MCF 10A (cell line): ENCODE measurements around the gene YBX1. TPM values are rescaled to one million over a fixed set of nuclear protein-coding genes. Genes with fewer than 3 reads are reported as not detected.

ENCODE experiments used
- BruUV-seq: library from RNA; stranded (reverse); fragments of 400-500 nt; replicated peaks from 2 replicates; lab custom pipeline; 2021; lab: Mats Ljungman, UMichigan
- CTCF ChIA-PET: fragments of 300-600 bp; sonication (Branson Sonifier 250); formaldehyde crosslinking; extraction: SDS; loops from one replicate; lab custom pipeline; 2021; ENCODE audit warnings: antibody characterized with exemption, inconsistent platforms; lab: Yijun Ruan, JAX
- POLR2A ChIA-PET: fragments of 300-600, 350-650 bp; sonication (Branson Sonifier 250); formaldehyde crosslinking; extraction: SDS; loops from one replicate; lab custom pipeline; 2020; ENCODE audit warnings: antibody characterized with exemption, inconsistent platforms; lab: Yijun Ruan, JAX
- DNase-seq: peaks from one replicate; pipeline ENCODE4 v3.0.0-alpha.2; 2018; ENCODE audit not compliant: unreplicated experiment
- H3K27ac Mint-ChIP-seq: one replicate; pipeline ENCODE4 v1.8.0; 2022; ENCODE audit warnings: mild to moderate bottlenecking, low read depth, mixed read lengths; ENCODE audit not compliant: unreplicated experiment
- H3K27me3 Mint-ChIP-seq: one replicate; pipeline ENCODE4 v1.8.0; 2022; ENCODE audit warnings: mixed read lengths; ENCODE audit not compliant: insufficient read depth, unreplicated experiment
- H3K36me3 Mint-ChIP-seq: one replicate; pipeline ENCODE4 v1.8.0; 2022; ENCODE audit warnings: mild to moderate bottlenecking, moderate library complexity, mixed read lengths; ENCODE audit not compliant: insufficient read depth, unreplicated experiment
- H3K4me1 Mint-ChIP-seq: one replicate; pipeline ENCODE4 v1.8.0; 2022; ENCODE audit warnings: mixed read lengths; ENCODE audit not compliant: insufficient read depth, unreplicated experiment
- H3K4me3 Mint-ChIP-seq: one replicate; pipeline ENCODE4 v1.8.0; 2022; ENCODE audit warnings: mild to moderate bottlenecking, moderate library complexity, mixed read lengths; ENCODE audit not compliant: unreplicated experiment
- H3K9me3 Mint-ChIP-seq: one replicate; pipeline ENCODE4 v1.8.0; 2022; ENCODE audit warnings: mixed read lengths; ENCODE audit not compliant: unreplicated experiment
- CTCF ChIP-seq: fragments of 200-600 bp; IDR thresholded peaks from one replicate; pipeline ENCODE4 v1.8.0; 2022; ENCODE audit warnings: antibody characterized with exemption, mild to moderate bottlenecking; ENCODE audit not compliant: unreplicated experiment
- intact Hi-C: fragments of 100-400 bp; cut with micrococcal nuclease; formaldehyde crosslinking; loops from 2 replicates; pipeline ENCODE4 v1.14.1; 2022
- total RNA-seq: library from RNA; stranded (reverse); gene quantifications from 2 replicates; pipeline ENCODE4 v1.2.3, GENCODE V29; 2022

Gene YBX1
- total RNA-seq, 1 experiment from 2014 or later, result 1,200 TPM

- peak overlapping the region; percentile 89 for H3K4me3 Mint-ChIP-seq
- H3K4me1 Mint-ChIP-seq, result peaks cover 54% of the 10 kb centered on the region
- H3K9me3 Mint-ChIP-seq, result no peaks in the 10 kb centered on the region
- no peak for TF ChIP-seq CTCF
- BruUV-seq, result no TSS peak
- H3K36me3 Mint-ChIP-seq, result peaks cover 57% of the 10 kb centered on the region
- intact Hi-C loops, result loop anchor here (10.0 kb wide), 1 partner anchor 1189 kb away; no protein-coding TSS in a partner anchor
- POLR2A ChIA-PET, result interaction anchor here (0.7 to 6.8 kb wide), 13 partner anchors 8 to 351 kb away, joined by 3 to 104 read pairs (median 5); partner anchors contain the start of genes C1orf50, P3H1 and PPIH
- H3K27ac Mint-ChIP-seq, result peak overlapping the region; percentile 98
- no peaks in the 10 kb centered on the region for H3K27me3 Mint-ChIP-seq
- CTCF ChIA-PET, result interaction anchor here (0.7 to 2.4 kb wide), 4 partner anchors 9 to 357 kb away, joined by 4 to 7 read pairs (median 4); no protein-coding TSS in a partner anchor
- peak; percentile 54 for DNase-seq
These were observed 1.9 kb downstream of the YBX1 start for GRCh38 chr1:42684139-42684538.

- CTCF ChIA-PET, result interaction anchor here (0.7 to 1.1 kb wide), 3 partner anchors 19 to 82 kb away, joined by 3 to 5 read pairs (median 3); no protein-coding TSS in a partner anchor
- TF ChIP-seq CTCF, result no peak
- no peaks in the 10 kb centered on the region for H3K9me3 Mint-ChIP-seq
- POLR2A ChIA-PET, result interaction anchor here (0.6 to 2.3 kb wide), 7 partner anchors 11 to 214 kb away, joined by 3 to 7 read pairs (median 5); partner anchors contain the start of genes C1orf50, P3H1 and PPIH
- peak overlapping the region; percentile 16 for H3K4me3 Mint-ChIP-seq
- no peak overlapping the region for H3K27ac Mint-ChIP-seq
- BruUV-seq, result no TSS peak
- H3K36me3 Mint-ChIP-seq, result peaks cover 57% of the 10 kb centered on the region
- peaks cover 44% of the 10 kb centered on the region for H3K4me1 Mint-ChIP-seq
- intact Hi-C loops, result loop anchor here (10.0 kb wide), 1 partner anchor 1192 kb away; no protein-coding TSS in a partner anchor
- no peak for DNase-seq
- H3K27me3 Mint-ChIP-seq, result no peaks in the 10 kb centered on the region
These were observed 4.2 kb downstream of the YBX1 start for GRCh38 chr1:42686418-42686817.

GRCh38 chr1:42689912-42690311 lies 7.7 kb downstream of the YBX1 start:
- DNase-seq, result peak; percentile 30
- H3K36me3 Mint-ChIP-seq, result peaks cover 60% of the 10 kb centered on the region
- H3K4me3 Mint-ChIP-seq, result no peak overlapping the region
- ChIA-PET POLR2A (interaction anchor here (1.3 to 6.8 kb wide), 4 partner anchors 8 to 76 kb away, joined by 3 to 78 read pairs (median 6); partner anchors contain the start of gene YBX1), CTCF (interaction anchor here (0.9 to 1.8 kb wide), 2 partner anchors 16 to 32 kb away, joined by 4 to 5 read pairs; partner anchors contain the start of gene PPIH)
- intact Hi-C loops, result loop anchor here (10.0 kb wide), 1 partner anchor 1195 kb away; no protein-coding TSS in a partner anchor
- H3K4me1 Mint-ChIP-seq, result peaks cover 43% of the 10 kb centered on the region
- TF ChIP-seq CTCF, result no peak
- no peaks in the 10 kb centered on the region for H3K27me3 Mint-ChIP-seq
- no peak overlapping the region for H3K27ac Mint-ChIP-seq
- no TSS peak for BruUV-seq
- no peaks in the 10 kb centered on the region for H3K9me3 Mint-ChIP-seq

- peaks cover 37% of the 10 kb centered on the region for H3K4me1 Mint-ChIP-seq
These were observed 8.4 kb downstream of the YBX1 start for GRCh38 chr1:42690477-42691156.

More at GRCh38 chr1:42690477-42691156, 8.4 kb downstream of the YBX1 start:
- TF ChIP-seq CTCF, result no peak
- Mint-ChIP-seq H3K4me3 (no peak overlapping the region), H3K9me3 (no peaks in the 10 kb centered on the region), H3K27ac (peak overlapping the region; percentile 61), H3K36me3 (peaks cover 60% of the 10 kb centered on the region), H3K27me3 (no peaks in the 10 kb centered on the region)
- ChIA-PET CTCF (interaction anchor here (0.6 to 1.6 kb wide), 5 partner anchors 9 to 1215 kb away, joined by 3 to 7 read pairs (median 4); partner anchors contain the start of gene YBX1), POLR2A (interaction anchor here (0.8 to 6.8 kb wide), 5 partner anchors 9 to 77 kb away, joined by 3 to 78 read pairs (median 4); partner anchors contain the start of gene YBX1)
- intact Hi-C loops, result no loop called here
- DNase-seq, result peak; percentile 23
- BruUV-seq, result no TSS peak
